ENCODE measurements around the gene POU6F2.
"Not testable (repeated sequence)": the region's sequence is repeated elsewhere in the genome, so short reads cannot be mapped to it uniquely, and the experiment has no call there.

The POU6F2 gene

DNA sequence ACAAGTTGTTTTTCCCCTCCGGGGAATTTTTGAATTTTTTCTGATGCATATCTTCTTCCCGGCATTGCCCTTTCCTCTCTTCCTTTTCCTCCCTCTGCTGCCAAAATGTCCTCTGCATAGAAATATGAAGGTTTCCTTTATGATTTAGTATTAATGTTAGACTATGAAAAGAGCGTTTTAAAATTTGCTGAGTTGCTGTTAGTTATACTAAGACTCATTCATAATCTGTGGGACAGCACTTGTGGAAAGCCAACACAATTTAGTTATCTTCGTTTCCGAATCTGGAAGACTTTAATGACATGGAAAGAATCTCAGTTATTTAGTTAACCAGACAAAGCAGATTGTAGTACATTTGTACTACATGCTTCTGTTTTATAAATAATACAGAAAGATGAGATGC, 25.0 kb downstream of the POU6F2 start:
- TF ChIP-seq, protein P1, sequence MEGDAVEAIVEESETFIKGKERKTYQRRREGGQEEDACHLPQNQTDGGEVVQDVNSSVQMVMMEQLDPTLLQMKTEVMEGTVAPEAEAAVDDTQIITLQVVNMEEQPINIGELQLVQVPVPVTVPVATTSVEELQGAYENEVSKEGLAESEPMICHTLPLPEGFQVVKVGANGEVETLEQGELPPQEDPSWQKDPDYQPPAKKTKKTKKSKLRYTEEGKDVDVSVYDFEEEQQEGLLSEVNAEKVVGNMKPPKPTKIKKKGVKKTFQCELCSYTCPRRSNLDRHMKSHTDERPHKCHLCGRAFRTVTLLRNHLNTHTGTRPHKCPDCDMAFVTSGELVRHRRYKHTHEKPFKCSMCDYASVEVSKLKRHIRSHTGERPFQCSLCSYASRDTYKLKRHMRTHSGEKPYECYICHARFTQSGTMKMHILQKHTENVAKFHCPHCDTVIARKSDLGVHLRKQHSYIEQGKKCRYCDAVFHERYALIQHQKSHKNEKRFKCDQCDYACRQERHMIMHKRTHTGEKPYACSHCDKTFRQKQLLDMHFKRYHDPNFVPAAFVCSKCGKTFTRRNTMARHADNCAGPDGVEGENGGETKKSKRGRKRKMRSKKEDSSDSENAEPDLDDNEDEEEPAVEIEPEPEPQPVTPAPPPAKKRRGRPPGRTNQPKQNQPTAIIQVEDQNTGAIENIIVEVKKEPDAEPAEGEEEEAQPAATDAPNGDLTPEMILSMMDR (IDR thresholded peaks at IDR 0.05; ENCODE audit: low read length): no peak
- TF ChIP-seq EZH2 (optimal IDR thresholded peaks at IDR 0.05; ENCODE audit: low read depth, low read length): no peak
- TF ChIP-seq EZH2phosphoT487 (IDR thresholded peaks at IDR 0.05; ENCODE audit: low read length): no peak
- no peaks in the 10 kb centered on the region for H3K27me3 ChIP-seq (replicated peaks; ENCODE audit: insufficient read depth, low read length)
- no peaks in the 10 kb centered on the region for H4K20me1 ChIP-seq (ENCODE audit: insufficient read depth, low read length)
- H3K9ac ChIP-seq (ENCODE audit: low read length): no peak overlapping the region
- no peaks in the 10 kb centered on the region for H3F3A ChIP-seq (ENCODE audit: insufficient read depth, low read length)
- H3K36me3 ChIP-seq (replicated peaks; ENCODE audit: insufficient read depth, low read length): no peaks in the 10 kb centered on the region
- H3K4me3 ChIP-seq (ENCODE audit: low read length): no peak overlapping the region
- H3K9me3 ChIP-seq (replicated peaks; ENCODE audit: insufficient read depth, low read length): no peaks in the 10 kb centered on the region
- H3K4me1 ChIP-seq (ENCODE audit: low read length): no peaks in the 10 kb centered on the region
- no peaks in the 10 kb centered on the region for H3K9me2 ChIP-seq (replicated peaks; ENCODE audit: insufficient read depth, low read length)
- H3K79me2 ChIP-seq (ENCODE audit: low read length): no peaks in the 10 kb centered on the region
- no peak for DNase-seq
- no peak overlapping the region for H3K4me2 ChIP-seq (ENCODE audit: low read depth, low read length)
- no peak overlapping the region for H2AFZ ChIP-seq (ENCODE audit: low read length)
- H3K27ac ChIP-seq (ENCODE audit: low read length): no peak overlapping the region

DNA sequence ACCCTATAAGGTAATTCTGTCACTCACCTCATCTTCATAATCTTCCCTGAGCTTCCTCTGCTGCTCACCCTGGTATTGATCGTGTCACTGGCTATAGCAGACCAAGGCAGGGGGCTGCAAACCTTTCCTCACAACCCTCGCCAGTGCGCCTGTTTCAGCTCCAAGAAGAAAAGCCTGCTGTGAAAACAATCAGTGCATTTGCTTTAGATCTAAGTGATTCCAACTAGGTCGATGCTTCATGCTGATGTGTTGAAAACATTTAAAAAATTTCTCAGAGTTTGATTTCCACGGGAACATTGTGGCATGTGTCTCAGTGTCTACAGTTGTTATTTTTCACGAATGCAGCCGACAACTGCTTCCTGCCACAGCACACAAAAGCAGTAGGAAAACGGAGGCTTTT, 27.3 kb downstream of the POU6F2 start:
- no peaks in the 10 kb centered on the region for H3K27me3 ChIP-seq (replicated peaks; ENCODE audit: insufficient read depth, low read length)
- no peaks in the 10 kb centered on the region for H3K4me1 ChIP-seq (ENCODE audit: low read length)
- DNase-seq: no peak
- H3K4me2 ChIP-seq (ENCODE audit: low read depth, low read length): no peak overlapping the region
- H3K4me3 ChIP-seq (ENCODE audit: low read length): no peak overlapping the region
- no peaks in the 10 kb centered on the region for H3K9me2 ChIP-seq (replicated peaks; ENCODE audit: insufficient read depth, low read length)
- TF ChIP-seq EZH2 (optimal IDR thresholded peaks at IDR 0.05; ENCODE audit: low read depth, low read length): no peak
- TF ChIP-seq, protein P1 (IDR thresholded peaks at IDR 0.05; ENCODE audit: low read length): no peak
- TF ChIP-seq EZH2phosphoT487 (IDR thresholded peaks at IDR 0.05; ENCODE audit: low read length): no peak
- H4K20me1 ChIP-seq (ENCODE audit: insufficient read depth, low read length): no peaks in the 10 kb centered on the region
- H3F3A ChIP-seq (ENCODE audit: insufficient read depth, low read length): no peaks in the 10 kb centered on the region
- H3K27ac ChIP-seq (ENCODE audit: low read length): no peak overlapping the region
- no peaks in the 10 kb centered on the region for H3K79me2 ChIP-seq (ENCODE audit: low read length)
- no peaks in the 10 kb centered on the region for H3K9me3 ChIP-seq (replicated peaks; ENCODE audit: insufficient read depth, low read length)
- no peak overlapping the region for H2AFZ ChIP-seq (ENCODE audit: low read length)
- no peak overlapping the region for H3K9ac ChIP-seq (ENCODE audit: low read length)
- H3K36me3 ChIP-seq (replicated peaks; ENCODE audit: insufficient read depth, low read length): no peaks in the 10 kb centered on the region

DNA sequence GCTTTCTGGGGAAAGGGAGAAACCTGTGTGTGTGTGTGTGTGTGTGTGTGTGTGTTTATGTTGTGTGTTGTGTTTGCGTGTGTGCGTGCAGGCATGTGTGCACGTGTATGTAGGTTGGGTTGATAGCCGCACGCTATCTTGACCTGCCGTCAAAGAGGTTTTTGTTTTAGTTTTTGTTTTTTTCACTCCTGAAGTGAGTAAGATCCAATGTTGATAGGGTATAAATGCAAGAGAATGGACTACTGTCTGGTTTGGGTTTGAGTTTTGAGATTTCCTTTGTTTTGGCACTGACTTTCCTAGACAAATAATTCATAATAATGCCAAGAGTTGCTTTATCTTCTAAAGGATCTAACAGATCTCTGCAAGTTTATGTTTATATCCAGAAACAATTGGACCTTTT, 27.8 kb downstream of the POU6F2 start:
- Histone ChIP-seq H3K4me3 (ENCODE audit: low read length) (no peak overlapping the region), H3K27ac (ENCODE audit: low read length) (no peak overlapping the region), H4K20me1 (ENCODE audit: insufficient read depth, low read length) (no peaks in the 10 kb centered on the region), H3K4me1 (ENCODE audit: low read length) (no peaks in the 10 kb centered on the region), H3K36me3 (replicated peaks; ENCODE audit: insufficient read depth, low read length) (no peaks in the 10 kb centered on the region), H3F3A (ENCODE audit: insufficient read depth, low read length) (no peaks in the 10 kb centered on the region), H3K79me2 (ENCODE audit: low read length) (no peaks in the 10 kb centered on the region), H3K9me2 (replicated peaks; ENCODE audit: insufficient read depth, low read length) (no peaks in the 10 kb centered on the region), H3K27me3 (replicated peaks; ENCODE audit: insufficient read depth, low read length) (no peaks in the 10 kb centered on the region), H2AFZ (ENCODE audit: low read length) (no peak overlapping the region), H3K4me2 (ENCODE audit: low read depth, low read length) (no peak overlapping the region), H3K9me3 (replicated peaks; ENCODE audit: insufficient read depth, low read length) (no peaks in the 10 kb centered on the region), H3K9ac (ENCODE audit: low read length) (no peak overlapping the region)
- no peak for TF ChIP-seq EZH2 (optimal IDR thresholded peaks at IDR 0.05; ENCODE audit: low read depth, low read length)
- TF ChIP-seq, protein P1 (IDR thresholded peaks at IDR 0.05; ENCODE audit: low read length): no peak
- TF ChIP-seq EZH2phosphoT487 (IDR thresholded peaks at IDR 0.05; ENCODE audit: low read length): no peak
- DNase-seq: no peak

DNA sequence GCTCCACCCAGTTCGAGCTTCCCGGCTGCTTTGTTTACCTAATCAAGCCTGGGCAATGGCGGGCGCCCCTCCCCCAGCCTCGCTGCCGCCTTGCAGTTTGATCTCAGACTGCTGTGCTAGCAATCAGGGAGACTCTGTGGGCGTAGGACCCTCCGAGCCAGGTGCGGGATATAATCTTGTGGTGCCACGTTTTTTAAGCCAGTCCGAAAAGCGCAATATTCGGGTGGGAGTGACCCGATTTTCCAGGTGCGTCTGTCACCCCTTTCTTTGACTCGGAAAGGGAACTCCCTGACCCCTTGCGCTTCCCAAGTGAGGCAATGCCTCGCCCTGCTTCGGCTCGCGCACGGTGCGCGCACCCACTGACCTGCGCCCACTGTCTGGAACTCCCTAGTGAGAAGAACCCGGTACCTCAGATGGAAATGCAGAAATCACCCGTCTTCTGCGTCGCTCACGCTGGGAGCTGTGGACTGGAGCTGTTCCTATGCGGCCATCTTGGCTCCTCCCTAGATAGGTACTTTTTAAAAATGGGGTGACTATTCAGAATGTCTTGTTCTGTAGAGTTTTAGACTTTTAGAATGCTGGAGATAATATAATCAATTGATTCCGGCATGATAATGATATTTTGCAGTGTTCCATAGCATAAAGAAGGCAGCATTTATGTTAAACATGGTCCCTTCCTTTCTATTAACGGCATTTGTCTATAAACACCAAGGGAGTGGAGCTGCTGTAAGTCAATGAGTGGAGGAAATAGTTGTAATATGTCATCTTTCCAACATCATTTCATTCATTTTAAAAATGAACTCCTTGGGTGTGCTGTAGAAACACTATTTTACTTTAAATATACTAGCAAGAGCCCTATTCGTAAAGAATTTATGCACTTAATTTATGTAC, 35.6 kb downstream of the POU6F2 start:
- not testable (repeated sequence) for H3K79me2 ChIP-seq (ENCODE audit: low read length); DNase-seq; H3F3A ChIP-seq (ENCODE audit: insufficient read depth, low read length); H3K27me3 ChIP-seq (replicated peaks; ENCODE audit: insufficient read depth, low read length); H2AFZ ChIP-seq (ENCODE audit: low read length); H3K4me3 ChIP-seq (ENCODE audit: low read length); H3K4me2 ChIP-seq (ENCODE audit: low read depth, low read length); H3K9me3 ChIP-seq (replicated peaks; ENCODE audit: insufficient read depth, low read length); H4K20me1 ChIP-seq (ENCODE audit: insufficient read depth, low read length); H3K9me2 ChIP-seq (replicated peaks; ENCODE audit: insufficient read depth, low read length); H3K4me1 ChIP-seq (ENCODE audit: low read length); H3K27ac ChIP-seq (ENCODE audit: low read length); H3K36me3 ChIP-seq (replicated peaks; ENCODE audit: insufficient read depth, low read length); H3K9ac ChIP-seq (ENCODE audit: low read length)
